HepG2 (cell line): Measurements from ENCODE around the gene BMERB1. TPM values are rescaled to one million over a fixed set of nuclear protein-coding genes. Genes with fewer than 3 reads are reported as not detected.

ENCODE experiments used
- AGO1 ChIP-seq: fragments of 200-400 bp; formaldehyde crosslinking; IDR thresholded peaks from 2 replicates; pipeline ENCODE4 v1.6.1; 2017; ENCODE audit warnings: mild to moderate bottlenecking, low read depth, low read length, moderate library complexity; ENCODE audit not compliant: poor library complexity, severe bottlenecking
- CREM ChIP-seq, 2 experiments: sonication (generic) in 1 of 2; formaldehyde crosslinking in 1 of 2; IDR thresholded peaks; 2 replicates each; pipeline versions ENCODE4 v1.4.0 to v1.6.1; 2016 to 2020; ENCODE audit warnings: antibody characterized with exemption in 1 of 2, mild to moderate bottlenecking in 1 of 2, missing genetic modification reagents in 1 of 2
- KDM2A ChIP-seq: sonication (generic); formaldehyde crosslinking; IDR thresholded peaks from 2 replicates; pipeline ENCODE4 v1.4.0; 2020; ENCODE audit warnings: low read depth, missing genetic modification reagents, borderline replicate concordance
- KLF6 ChIP-seq: IDR thresholded peaks from 2 replicates; pipeline ENCODE4 v1.8.0; 2016; ENCODE audit warnings: missing biosample characterization, missing genetic modification reagents
- MAFG ChIP-seq: sonication (generic); formaldehyde crosslinking; IDR thresholded peaks from 2 replicates; pipeline ENCODE4 v1.5.1; 2020; ENCODE audit warnings: mild to moderate bottlenecking, missing genetic modification reagents
- PITX1 ChIP-seq: sonication (generic); formaldehyde crosslinking; IDR thresholded peaks from 2 replicates; pipeline ENCODE4 v1.5.1; 2020; ENCODE audit warnings: mild to moderate bottlenecking, missing genetic modification reagents
- SRSF1 ChIP-seq: fragments of 200-400 bp; formaldehyde crosslinking; optimal IDR thresholded peaks from 2 replicates; pipeline ENCODE3; 2017; ENCODE audit warnings: mild to moderate bottlenecking, low read depth, low read length, moderate library complexity
- ZBTB38 ChIP-seq: sonication (generic); formaldehyde crosslinking; IDR thresholded peaks from 2 replicates; pipeline ENCODE4 v1.5.1; 2020; ENCODE audit warnings: mild to moderate bottlenecking, missing genetic modification reagents
- ZC3H13 ChIP-seq: sonication (generic); formaldehyde crosslinking; IDR thresholded peaks from 2 replicates; pipeline ENCODE4 v1.8.1; 2023; ENCODE audit warnings: mild to moderate bottlenecking, missing genetic modification reagents, moderate library complexity
- ZFP36L1 ChIP-seq: sonication (generic); formaldehyde crosslinking; IDR thresholded peaks from 2 replicates; pipeline ENCODE4 v1.8.0; 2022; ENCODE audit warnings: mild to moderate bottlenecking, missing genetic modification reagents, moderate library complexity
- ZNF382 ChIP-seq: sonication (generic); formaldehyde crosslinking; IDR thresholded peaks from 2 replicates; pipeline ENCODE4 v1.5.0; 2020; ENCODE audit warnings: missing genetic modification reagents, mild to moderate bottlenecking, borderline replicate concordance
- ZNF747 ChIP-seq: sonication (generic); formaldehyde crosslinking; IDR thresholded peaks from 2 replicates; pipeline ENCODE4 v1.8.1; 2023; ENCODE audit warnings: missing genetic modification reagents, mild to moderate bottlenecking, borderline replicate concordance
- ZNF75D ChIP-seq: sonication (generic); formaldehyde crosslinking; IDR thresholded peaks from 2 replicates; pipeline ENCODE4 v1.8.1; 2023; ENCODE audit warnings: missing genetic modification reagents, mild to moderate bottlenecking, borderline replicate concordance
- polyA plus RNA-seq, 8 experiments: library from polyadenylated mRNA; depleted of rRNA in 3 of 8; stranded (reverse) in 7 of 8; unstranded in 1 of 8; fragments of >200 nt; fragmentation: Illumina TruSeq in 4 of 8; extraction: Trizol in 4 of 8; gene quantifications; 2 replicates each; pipeline versions ENCODE4 v1.2.1 to v1.2.3, GENCODE V29; 2011 to 2016; ENCODE audit warnings: low read depth in 4 of 8, missing spikeins in 1 of 8, mixed read lengths in 1 of 8; ENCODE audit not compliant: insufficient read depth in 1 of 8
- total RNA-seq, 5 experiments: library from RNA; depleted of rRNA; stranded (reverse); fragments of >200 nt; fragmentation: Illumina TruSeq; extraction: Trizol; gene quantifications; 2 replicates each; pipeline ENCODE4 v1.2.3, GENCODE V29; 2016; ENCODE audit warnings: low read depth in 1 of 5
- TF ChIP-seq, protein P1 (sequence below): sonication (generic); formaldehyde crosslinking; IDR thresholded peaks from 2 replicates; pipeline ENCODE4 v1.5.0; 2020; ENCODE audit warnings: missing genetic modification reagents, mild to moderate bottlenecking, borderline replicate concordance
- TF ChIP-seq, protein P2 (sequence below): sonication (generic); formaldehyde crosslinking; IDR thresholded peaks from 2 replicates; pipeline ENCODE4 v1.5.1; 2020; ENCODE audit warnings: mild to moderate bottlenecking, missing genetic modification reagents, moderate library complexity
- TF ChIP-seq, protein P3 (sequence below): sonication (generic); formaldehyde crosslinking; IDR thresholded peaks from 2 replicates; pipeline ENCODE4 v1.4.0; 2020; ENCODE audit warnings: low read depth, mild to moderate bottlenecking, missing genetic modification reagents
- TF ChIP-seq, protein P4 (sequence below): fragments of 450-650 bp; IDR thresholded peaks from 2 replicates; pipeline ENCODE4 v1.6.1; 2017; ENCODE audit warnings: mild to moderate bottlenecking
- TF ChIP-seq, protein P5 (sequence below): sonication (generic); formaldehyde crosslinking; IDR thresholded peaks from 2 replicates; pipeline ENCODE4 v1.4.0; 2020; ENCODE audit warnings: missing genetic modification reagents, borderline replicate concordance

The BMERB1 gene
- total and polyA plus RNA-seq, 2 of the 13 experiments (the other 11 are each of a cell fraction or from before 2014, with no cell fraction given), result 1.4 TPM

DNA sequence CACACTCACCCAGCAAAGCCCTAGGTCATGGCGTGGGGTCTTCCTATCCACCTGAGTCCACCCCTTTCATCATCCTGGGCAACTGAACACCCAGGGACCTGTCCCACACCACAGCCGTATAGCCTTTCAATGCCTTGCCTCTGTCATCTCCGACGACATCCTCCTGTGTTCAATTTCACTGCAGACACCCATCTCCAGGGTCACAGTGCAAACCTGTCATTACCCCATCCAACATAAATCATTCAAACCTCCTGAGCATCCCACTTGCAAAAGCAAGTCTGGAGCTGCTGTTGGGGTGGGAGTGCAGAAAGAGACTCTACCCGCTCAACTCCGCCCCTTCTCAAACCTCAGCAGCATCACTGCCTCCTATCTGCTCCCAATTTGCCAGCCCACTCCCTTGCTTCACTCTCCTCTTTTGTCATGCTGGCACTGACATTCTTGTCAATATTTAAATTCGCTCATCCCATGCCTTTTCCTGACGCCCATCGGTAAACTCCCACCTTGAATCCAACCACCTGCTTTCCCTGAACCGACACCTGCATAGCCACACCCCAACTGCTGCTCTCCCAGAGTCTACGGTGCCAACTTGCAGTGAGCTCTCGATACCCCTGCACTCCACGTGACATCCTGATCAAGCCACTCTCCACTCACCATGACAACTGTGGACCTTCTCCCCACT, 171.6 kb downstream of the BMERB1 start (continued):
- TF ChIP-seq, protein P1, sequence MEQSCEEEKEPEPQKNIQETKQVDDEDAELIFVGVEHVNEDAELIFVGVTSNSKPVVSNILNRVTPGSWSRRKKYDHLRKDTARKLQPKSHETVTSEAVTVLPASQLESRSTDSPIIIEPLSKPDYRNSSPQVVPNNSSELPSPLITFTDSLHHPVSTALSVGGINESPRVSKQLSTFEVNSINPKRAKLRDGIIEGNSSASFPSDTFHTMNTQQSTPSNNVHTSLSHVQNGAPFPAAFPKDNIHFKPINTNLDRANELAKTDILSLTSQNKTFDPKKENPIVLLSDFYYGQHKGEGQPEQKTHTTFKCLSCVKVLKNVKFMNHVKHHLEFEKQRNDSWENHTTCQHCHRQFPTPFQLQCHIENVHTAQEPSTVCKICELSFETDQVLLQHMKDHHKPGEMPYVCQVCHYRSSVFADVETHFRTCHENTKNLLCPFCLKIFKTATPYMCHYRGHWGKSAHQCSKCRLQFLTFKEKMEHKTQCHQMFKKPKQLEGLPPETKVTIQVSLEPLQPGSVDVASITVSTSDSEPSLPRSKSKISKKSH (CRISPR knock-in tag), result 0 out of 2 replicates have a peak, but pooled peaks have one; percentile 39
- no peak for TF ChIP-seq ZFP36L1 (CRISPR knock-in tag)
- TF ChIP-seq KDM2A, result no peak
- no peak for TF ChIP-seq ZNF747
- 0 out of 2 replicates have a peak, but pooled peaks have one; percentile 28 for TF ChIP-seq ZBTB38
- no peak for TF ChIP-seq AGO1
- TF ChIP-seq, protein P2, sequence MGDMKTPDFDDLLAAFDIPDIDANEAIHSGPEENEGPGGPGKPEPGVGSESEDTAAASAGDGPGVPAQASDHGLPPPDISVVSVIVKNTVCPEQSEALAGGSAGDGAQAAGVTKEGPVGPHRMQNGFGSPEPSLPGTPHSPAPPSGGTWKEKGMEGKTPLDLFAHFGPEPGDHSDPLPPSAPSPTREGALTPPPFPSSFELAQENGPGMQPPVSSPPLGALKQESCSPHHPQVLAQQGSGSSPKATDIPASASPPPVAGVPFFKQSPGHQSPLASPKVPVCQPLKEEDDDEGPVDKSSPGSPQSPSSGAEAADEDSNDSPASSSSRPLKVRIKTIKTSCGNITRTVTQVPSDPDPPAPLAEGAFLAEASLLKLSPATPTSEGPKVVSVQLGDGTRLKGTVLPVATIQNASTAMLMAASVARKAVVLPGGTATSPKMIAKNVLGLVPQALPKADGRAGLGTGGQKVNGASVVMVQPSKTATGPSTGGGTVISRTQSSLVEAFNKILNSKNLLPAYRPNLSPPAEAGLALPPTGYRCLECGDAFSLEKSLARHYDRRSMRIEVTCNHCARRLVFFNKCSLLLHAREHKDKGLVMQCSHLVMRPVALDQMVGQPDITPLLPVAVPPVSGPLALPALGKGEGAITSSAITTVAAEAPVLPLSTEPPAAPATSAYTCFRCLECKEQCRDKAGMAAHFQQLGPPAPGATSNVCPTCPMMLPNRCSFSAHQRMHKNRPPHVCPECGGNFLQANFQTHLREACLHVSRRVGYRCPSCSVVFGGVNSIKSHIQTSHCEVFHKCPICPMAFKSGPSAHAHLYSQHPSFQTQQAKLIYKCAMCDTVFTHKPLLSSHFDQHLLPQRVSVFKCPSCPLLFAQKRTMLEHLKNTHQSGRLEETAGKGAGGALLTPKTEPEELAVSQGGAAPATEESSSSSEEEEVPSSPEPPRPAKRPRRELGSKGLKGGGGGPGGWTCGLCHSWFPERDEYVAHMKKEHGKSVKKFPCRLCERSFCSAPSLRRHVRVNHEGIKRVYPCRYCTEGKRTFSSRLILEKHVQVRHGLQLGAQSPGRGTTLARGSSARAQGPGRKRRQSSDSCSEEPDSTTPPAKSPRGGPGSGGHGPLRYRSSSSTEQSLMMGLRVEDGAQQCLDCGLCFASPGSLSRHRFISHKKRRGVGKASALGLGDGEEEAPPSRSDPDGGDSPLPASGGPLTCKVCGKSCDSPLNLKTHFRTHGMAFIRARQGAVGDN (CRISPR knock-in tag), result no peak
- TF ChIP-seq PITX1, result no peak
- no peak for TF ChIP-seq ZNF75D (CRISPR knock-in tag)
- no peak for TF ChIP-seq MAFG (CRISPR knock-in tag)
- TF ChIP-seq, protein P3, sequence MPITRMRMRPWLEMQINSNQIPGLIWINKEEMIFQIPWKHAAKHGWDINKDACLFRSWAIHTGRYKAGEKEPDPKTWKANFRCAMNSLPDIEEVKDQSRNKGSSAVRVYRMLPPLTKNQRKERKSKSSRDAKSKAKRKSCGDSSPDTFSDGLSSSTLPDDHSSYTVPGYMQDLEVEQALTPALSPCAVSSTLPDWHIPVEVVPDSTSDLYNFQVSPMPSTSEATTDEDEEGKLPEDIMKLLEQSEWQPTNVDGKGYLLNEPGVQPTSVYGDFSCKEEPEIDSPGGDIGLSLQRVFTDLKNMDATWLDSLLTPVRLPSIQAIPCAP, result no peak
- no peak for TF ChIP-seq CREM (IDR thresholded peaks at IDR 0.05)
- TF ChIP-seq CREM (CRISPR knock-in tag; IDR thresholded peaks at IDR 0.05), result no peak
- TF ChIP-seq, protein P4, sequence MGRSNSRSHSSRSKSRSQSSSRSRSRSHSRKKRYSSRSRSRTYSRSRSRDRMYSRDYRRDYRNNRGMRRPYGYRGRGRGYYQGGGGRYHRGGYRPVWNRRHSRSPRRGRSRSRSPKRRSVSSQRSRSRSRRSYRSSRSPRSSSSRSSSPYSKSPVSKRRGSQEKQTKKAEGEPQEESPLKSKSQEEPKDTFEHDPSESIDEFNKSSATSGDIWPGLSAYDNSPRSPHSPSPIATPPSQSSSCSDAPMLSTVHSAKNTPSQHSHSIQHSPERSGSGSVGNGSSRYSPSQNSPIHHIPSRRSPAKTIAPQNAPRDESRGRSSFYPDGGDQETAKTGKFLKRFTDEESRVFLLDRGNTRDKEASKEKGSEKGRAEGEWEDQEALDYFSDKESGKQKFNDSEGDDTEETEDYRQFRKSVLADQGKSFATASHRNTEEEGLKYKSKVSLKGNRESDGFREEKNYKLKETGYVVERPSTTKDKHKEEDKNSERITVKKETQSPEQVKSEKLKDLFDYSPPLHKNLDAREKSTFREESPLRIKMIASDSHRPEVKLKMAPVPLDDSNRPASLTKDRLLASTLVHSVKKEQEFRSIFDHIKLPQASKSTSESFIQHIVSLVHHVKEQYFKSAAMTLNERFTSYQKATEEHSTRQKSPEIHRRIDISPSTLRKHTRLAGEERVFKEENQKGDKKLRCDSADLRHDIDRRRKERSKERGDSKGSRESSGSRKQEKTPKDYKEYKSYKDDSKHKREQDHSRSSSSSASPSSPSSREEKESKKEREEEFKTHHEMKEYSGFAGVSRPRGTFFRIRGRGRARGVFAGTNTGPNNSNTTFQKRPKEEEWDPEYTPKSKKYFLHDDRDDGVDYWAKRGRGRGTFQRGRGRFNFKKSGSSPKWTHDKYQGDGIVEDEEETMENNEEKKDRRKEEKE, result no peak
- no peak for TF ChIP-seq SRSF1
- TF ChIP-seq, protein P5, sequence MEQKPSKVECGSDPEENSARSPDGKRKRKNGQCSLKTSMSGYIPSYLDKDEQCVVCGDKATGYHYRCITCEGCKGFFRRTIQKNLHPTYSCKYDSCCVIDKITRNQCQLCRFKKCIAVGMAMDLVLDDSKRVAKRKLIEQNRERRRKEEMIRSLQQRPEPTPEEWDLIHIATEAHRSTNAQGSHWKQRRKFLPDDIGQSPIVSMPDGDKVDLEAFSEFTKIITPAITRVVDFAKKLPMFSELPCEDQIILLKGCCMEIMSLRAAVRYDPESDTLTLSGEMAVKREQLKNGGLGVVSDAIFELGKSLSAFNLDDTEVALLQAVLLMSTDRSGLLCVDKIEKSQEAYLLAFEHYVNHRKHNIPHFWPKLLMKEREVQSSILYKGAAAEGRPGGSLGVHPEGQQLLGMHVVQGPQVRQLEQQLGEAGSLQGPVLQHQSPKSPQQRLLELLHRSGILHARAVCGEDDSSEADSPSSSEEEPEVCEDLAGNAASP (CRISPR knock-in tag), result no peak
- TF ChIP-seq KLF6, result no peak
- no peak for TF ChIP-seq ZC3H13 (CRISPR knock-in tag)
- TF ChIP-seq ZNF382, result no peak
